ENCODE measurements around the gene ARMCX5.

Gene ARMCX5

DNA sequence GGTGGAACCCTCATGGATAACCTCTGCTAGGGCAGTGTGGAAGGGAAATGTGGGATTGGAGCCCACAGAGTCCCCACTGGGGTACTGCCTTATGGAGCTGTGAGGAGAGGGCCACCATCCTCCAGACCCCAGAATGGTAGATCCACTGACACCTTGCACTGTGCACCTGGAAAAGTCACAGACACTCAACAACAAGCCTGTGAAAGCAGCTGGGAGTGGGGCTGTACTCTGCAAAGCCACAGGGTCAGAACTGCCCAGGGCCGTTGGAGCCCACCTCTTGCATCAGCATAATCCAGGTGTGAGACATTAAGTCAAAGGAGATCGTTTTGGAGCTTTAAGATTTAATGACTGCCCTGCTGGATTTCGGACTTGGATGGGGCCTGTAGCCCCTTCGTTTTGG, 11.6 kb downstream of the ARMCX5 start:
- no peak for DNase-seq
- no peak overlapping the region for H4K8ac ChIP-seq (ENCODE audit: low read length)
- no peak overlapping the region for H2BK15ac ChIP-seq (ENCODE audit: low read depth, poor library complexity, severe bottlenecking)
- H3K36me3 ChIP-seq (ENCODE audit: control insufficient read depth in 1 of 2, insufficient read depth in 2 of 2, low read depth in 1 of 2, low read length in 2 of 2) = peaks cover under 1 to 5% of the 10 kb centered on the region in 2 experiments
- H3K14ac ChIP-seq (ENCODE audit: low read length in 2 of 2) = no peak overlapping the region
- H2BK5ac ChIP-seq (ENCODE audit: low read depth, low read length, poor library complexity, severe bottlenecking) = no peak overlapping the region
- H3K4me2 ChIP-seq (ENCODE audit: low read length, poor library complexity, severe bottlenecking) = no peak overlapping the region
- no peaks in the 10 kb centered on the region for H3K27me3 ChIP-seq (ENCODE audit: control insufficient read depth in 1 of 2, insufficient read depth in 1 of 2, low read length in 2 of 2)
- no peak overlapping the region for H2AK5ac ChIP-seq (ENCODE audit: low read length, severe bottlenecking)
- no peak overlapping the region for H2BK120ac ChIP-seq (ENCODE audit: low read depth, low read length)
- H3K79me1 ChIP-seq (replicated peaks; ENCODE audit: low read length, poor library complexity, severe bottlenecking) = peaks cover 2% of the 10 kb centered on the region
- no peak overlapping the region for H2AFZ ChIP-seq (ENCODE audit: low read depth, low read length)
- no peak overlapping the region for H4K91ac ChIP-seq (ENCODE audit: low read length)
- H3K9me3 ChIP-seq (ENCODE audit: control insufficient read depth, low read length) = no peaks in the 10 kb centered on the region
- no peak overlapping the region for H3K27ac ChIP-seq (ENCODE audit: low read length, poor library complexity, severe bottlenecking)
- H3K4me1 ChIP-seq (ENCODE audit: control insufficient read depth, insufficient read depth, low read depth, low read length) = no peaks in the 10 kb centered on the region
- 100% methylated on average over 1 of the region's 4 CpGs for WGBS
- H2BK12ac ChIP-seq (ENCODE audit: low read length in 2 of 2) = no peak overlapping the region
- no peak overlapping the region for H3K4me3 ChIP-seq (ENCODE audit: insufficient read depth in 1 of 2, low read depth in 1 of 2, low read length in 2 of 2)
- H3K4ac ChIP-seq (ENCODE audit: low read depth in 1 of 2, low read length in 2 of 2) = no peak overlapping the region
- H3K23ac ChIP-seq (ENCODE audit: low read length in 2 of 2) = no peak overlapping the region
- H3K9ac ChIP-seq (ENCODE audit: low read length) = no peak overlapping the region
- no peak overlapping the region for H3K18ac ChIP-seq (ENCODE audit: low read depth in 1 of 2, low read length in 2 of 2)

DNA sequence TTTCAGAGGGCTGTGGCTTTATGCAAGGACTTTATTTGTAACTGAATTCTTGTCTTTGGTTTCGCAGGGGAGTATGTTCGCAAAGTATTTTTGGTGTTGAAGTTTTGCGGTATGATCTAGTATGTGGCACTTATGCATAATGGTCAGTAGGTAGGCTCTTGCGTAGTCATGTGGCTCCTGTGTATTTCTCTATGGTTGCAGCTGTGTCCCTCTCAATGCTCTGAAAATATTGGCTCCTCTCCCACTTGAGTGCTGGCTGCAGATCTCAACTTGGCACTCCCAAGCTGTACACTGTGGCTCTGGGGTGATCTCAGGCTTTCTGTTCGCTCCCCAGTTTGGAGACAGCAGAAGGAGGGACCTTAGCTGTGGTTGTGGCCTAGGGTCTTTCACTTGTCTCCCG, 24.8 kb downstream of the ARMCX5 start:
- no peak overlapping the region for H2AFZ ChIP-seq (ENCODE audit: low read depth, low read length)
- H3K79me1 ChIP-seq (replicated peaks; ENCODE audit: low read length, poor library complexity, severe bottlenecking) = peaks cover 13% of the 10 kb centered on the region
- 93% methylated on average over 6 of the region's 6 CpGs for WGBS

DNA sequence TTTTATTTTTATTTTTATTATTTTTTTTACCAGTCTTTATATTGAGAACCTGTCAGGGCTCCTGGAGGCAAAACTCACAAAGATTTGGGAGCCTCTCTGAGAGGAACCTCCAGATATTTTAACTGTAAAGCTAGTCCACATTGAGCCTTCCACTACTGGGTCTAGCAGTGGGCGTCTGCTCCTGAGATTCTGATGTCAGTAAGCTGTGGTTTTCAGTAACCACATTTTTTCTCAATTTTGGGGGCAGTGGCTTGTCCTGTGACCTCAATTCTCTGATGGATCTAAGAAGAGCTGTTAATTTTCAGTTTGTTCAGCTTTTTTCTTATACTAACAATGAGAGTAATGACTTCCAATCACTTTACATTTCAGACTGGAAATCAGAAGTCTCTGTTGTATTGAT, 28.3 kb downstream of the ARMCX5 start:
- Histone ChIP-seq H2BK15ac (ENCODE audit: low read depth, poor library complexity, severe bottlenecking) (no peak overlapping the region), H3K14ac (ENCODE audit: low read length in 2 of 2) (no peak overlapping the region), H2BK5ac (ENCODE audit: low read depth, low read length, poor library complexity, severe bottlenecking) (no peak overlapping the region), H3K36me3 (ENCODE audit: control insufficient read depth in 1 of 2, insufficient read depth in 2 of 2, low read depth in 1 of 2, low read length in 2 of 2) (peaks cover 0 to 4% of the 10 kb centered on the region in 2 experiments), H4K91ac (ENCODE audit: low read length) (no peak overlapping the region), H3K4me3 (ENCODE audit: insufficient read depth in 1 of 2, low read depth in 1 of 2, low read length in 2 of 2) (no peak overlapping the region), H3K4me2 (ENCODE audit: low read length, poor library complexity, severe bottlenecking) (no peak overlapping the region), H3K23ac (ENCODE audit: low read length in 2 of 2) (no peak overlapping the region), H4K8ac (ENCODE audit: low read length) (no peak overlapping the region), H2BK120ac (ENCODE audit: low read depth, low read length) (no peak overlapping the region), H3K18ac (ENCODE audit: low read depth in 1 of 2, low read length in 2 of 2) (no peak overlapping the region), H2BK12ac (ENCODE audit: low read length in 2 of 2) (no peak overlapping the region), H3K9me3 (ENCODE audit: control insufficient read depth, low read length) (peaks cover 14% of the 10 kb centered on the region), H2AFZ (ENCODE audit: low read depth, low read length) (no peak overlapping the region), H3K9ac (ENCODE audit: low read length) (no peak overlapping the region), H3K27me3 (ENCODE audit: control insufficient read depth in 1 of 2, insufficient read depth in 1 of 2, low read length in 2 of 2) (peaks cover 0 to 5% of the 10 kb centered on the region in 2 experiments), H3K27ac (ENCODE audit: low read length, poor library complexity, severe bottlenecking) (no peak overlapping the region), H3K4me1 (ENCODE audit: control insufficient read depth, insufficient read depth, low read depth, low read length) (no peaks in the 10 kb centered on the region), H3K79me1 (replicated peaks; ENCODE audit: low read length, poor library complexity, severe bottlenecking) (peaks cover 13% of the 10 kb centered on the region), H3K4ac (ENCODE audit: low read depth in 1 of 2, low read length in 2 of 2) (no peak overlapping the region), H2AK5ac (ENCODE audit: low read length, severe bottlenecking) (no peak overlapping the region)
- DNase-seq = no peak
- 100% methylated on average over 1 of the region's 1 CpG for WGBS

More for the DNA sequence above, 24.8 kb downstream of the ARMCX5 start:
- Histone ChIP-seq H3K18ac (ENCODE audit: low read depth in 1 of 2, low read length in 2 of 2) (no peak overlapping the region), H3K14ac (ENCODE audit: low read length in 2 of 2) (no peak overlapping the region), H3K36me3 (ENCODE audit: control insufficient read depth in 1 of 2, insufficient read depth in 2 of 2, low read depth in 1 of 2, low read length in 2 of 2) (peaks cover 0 to 4% of the 10 kb centered on the region in 2 experiments), H2AK5ac (ENCODE audit: low read length, severe bottlenecking) (no peak overlapping the region), H3K4me1 (ENCODE audit: control insufficient read depth, insufficient read depth, low read depth, low read length) (no peaks in the 10 kb centered on the region), H3K9ac (ENCODE audit: low read length) (no peak overlapping the region), H2BK5ac (ENCODE audit: low read depth, low read length, poor library complexity, severe bottlenecking) (no peak overlapping the region), H3K27ac (ENCODE audit: low read length, poor library complexity, severe bottlenecking) (no peak overlapping the region), H3K23ac (ENCODE audit: low read length in 2 of 2) (no peak overlapping the region), H2BK120ac (ENCODE audit: low read depth, low read length) (no peak overlapping the region), H3K4me2 (ENCODE audit: low read length, poor library complexity, severe bottlenecking) (no peak overlapping the region), H3K4me3 (ENCODE audit: insufficient read depth in 1 of 2, low read depth in 1 of 2, low read length in 2 of 2) (no peak overlapping the region), H2BK15ac (ENCODE audit: low read depth, poor library complexity, severe bottlenecking) (no peak overlapping the region), H2BK12ac (ENCODE audit: low read length in 2 of 2) (no peak overlapping the region), H3K9me3 (ENCODE audit: control insufficient read depth, low read length) (peaks cover 34% of the 10 kb centered on the region), H4K8ac (ENCODE audit: low read length) (no peak overlapping the region), H3K4ac (ENCODE audit: low read depth in 1 of 2, low read length in 2 of 2) (no peak overlapping the region), H4K91ac (ENCODE audit: low read length) (no peak overlapping the region), H3K27me3 (ENCODE audit: control insufficient read depth in 1 of 2, insufficient read depth in 1 of 2, low read length in 2 of 2) (no peaks in the 10 kb centered on the region)
- DNase-seq = no peak

DNA sequence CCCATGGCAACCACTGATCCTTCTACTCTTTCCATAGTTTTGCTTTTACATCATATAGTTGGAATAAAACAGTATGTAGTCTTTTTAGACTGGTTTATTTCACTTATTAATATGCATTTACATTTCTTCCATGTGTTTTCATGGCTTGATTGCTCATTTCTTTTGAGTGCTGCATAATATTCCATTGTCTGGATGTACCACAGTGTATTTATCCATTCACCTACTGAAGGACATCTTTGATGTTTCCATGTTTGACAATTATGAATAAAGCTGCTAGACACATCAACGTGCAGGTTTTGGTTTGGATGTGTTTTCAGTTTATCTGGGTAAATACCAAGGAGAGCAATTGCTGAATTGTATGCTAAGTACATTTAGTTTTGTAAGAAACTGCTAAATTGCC, 38.2 kb downstream of the ARMCX5 start:
- no peak overlapping the region for H4K8ac ChIP-seq (ENCODE audit: low read length)
- H2BK15ac ChIP-seq (ENCODE audit: low read depth, poor library complexity, severe bottlenecking) = no peak overlapping the region
- no peaks in the 10 kb centered on the region for H3K79me1 ChIP-seq (replicated peaks; ENCODE audit: low read length, poor library complexity, severe bottlenecking)
- DNase-seq = no peak
- no peak overlapping the region for H2AFZ ChIP-seq (ENCODE audit: low read depth, low read length)
- H3K27me3 ChIP-seq (ENCODE audit: control insufficient read depth in 1 of 2, insufficient read depth in 1 of 2, low read length in 2 of 2) = no peaks in the 10 kb centered on the region
- no peak overlapping the region for H2BK120ac ChIP-seq (ENCODE audit: low read depth, low read length)
- peaks cover 0 to 5% of the 10 kb centered on the region in 2 experiments for H3K36me3 ChIP-seq (ENCODE audit: control insufficient read depth in 1 of 2, insufficient read depth in 2 of 2, low read depth in 1 of 2, low read length in 2 of 2)
- H2BK5ac ChIP-seq (ENCODE audit: low read depth, low read length, poor library complexity, severe bottlenecking) = no peak overlapping the region
- H2BK12ac ChIP-seq (ENCODE audit: low read length in 2 of 2) = no peak overlapping the region
- WGBS = no CpG with 5 or more reads among the region's 1 CpG
- no peak overlapping the region for H2AK5ac ChIP-seq (ENCODE audit: low read length, severe bottlenecking)
- H3K27ac ChIP-seq (ENCODE audit: low read length, poor library complexity, severe bottlenecking) = no peak overlapping the region
- no peak overlapping the region for H3K23ac ChIP-seq (ENCODE audit: low read length in 2 of 2)
- no peak overlapping the region for H3K4ac ChIP-seq (ENCODE audit: low read depth in 1 of 2, low read length in 2 of 2)
- no peaks in the 10 kb centered on the region for H3K9me3 ChIP-seq (ENCODE audit: control insufficient read depth, low read length)
- no peaks in the 10 kb centered on the region for H3K4me1 ChIP-seq (ENCODE audit: control insufficient read depth, insufficient read depth, low read depth, low read length)
- no peak overlapping the region for H3K4me3 ChIP-seq (ENCODE audit: insufficient read depth in 1 of 2, low read depth in 1 of 2, low read length in 2 of 2)
- H3K14ac ChIP-seq (ENCODE audit: low read length in 2 of 2) = no peak overlapping the region
- H3K18ac ChIP-seq (ENCODE audit: low read depth in 1 of 2, low read length in 2 of 2) = no peak overlapping the region
- no peak overlapping the region for H4K91ac ChIP-seq (ENCODE audit: low read length)
- H3K4me2 ChIP-seq (ENCODE audit: low read length, poor library complexity, severe bottlenecking) = no peak overlapping the region
- H3K9ac ChIP-seq (ENCODE audit: low read length) = no peak overlapping the region
